HepG2 (cell line): ENCODE measurements around the gene PRMT5. TPM values are rescaled to one million over a fixed set of nuclear protein-coding genes. Genes with fewer than 3 reads are reported as not detected.

ENCODE experiments used
- CENPT ChIP-seq: sonication (generic); formaldehyde crosslinking; IDR thresholded peaks from 2 replicates; pipeline ENCODE4 v1.8.0; 2022; ENCODE audit warnings: low read depth, mild to moderate bottlenecking, moderate library complexity, missing genetic modification reagents
- CHCHD3 ChIP-seq: sonication (generic); formaldehyde crosslinking; IDR thresholded peaks from 2 replicates; pipeline ENCODE4 v1.8.0; 2022; ENCODE audit warnings: mild to moderate bottlenecking, missing genetic modification reagents, moderate library complexity
- HMGA1 ChIP-seq: sonication (generic); formaldehyde crosslinking; conservative IDR thresholded peaks from 2 replicates; pipeline ENCODE4 v1.4.0; 2020; ENCODE audit warnings: missing genetic modification reagents
- HNRNPK ChIP-seq: fragments of 200-400 bp; formaldehyde crosslinking; IDR thresholded peaks from 2 replicates; pipeline ENCODE4 v1.6.1; 2018; ENCODE audit warnings: low read length, low read depth, moderate library complexity, mild to moderate bottlenecking; ENCODE audit not compliant: poor library complexity, severe bottlenecking
- IRF2 ChIP-seq: IDR thresholded peaks from 2 replicates; pipeline ENCODE4 v1.6.1; 2018; ENCODE audit warnings: missing genetic modification reagents, missing compliant biosample characterization
- JUND ChIP-seq: sonication (generic); formaldehyde crosslinking; IDR thresholded peaks from 2 replicates; pipeline ENCODE4 v1.8.0; 2022; ENCODE audit warnings: mild to moderate bottlenecking, missing genetic modification reagents
- MYC ChIP-seq: sonication (generic); formaldehyde crosslinking; IDR thresholded peaks from 2 replicates; pipeline ENCODE4 v1.9.0; 2021; ENCODE audit warnings: missing genetic modification reagents, borderline replicate concordance
- RAD21 ChIP-seq: fragments of 450-650 bp; formaldehyde crosslinking; IDR thresholded peaks from 2 replicates; pipeline ENCODE4 v1.5.0; 2020; ENCODE audit warnings: mild to moderate bottlenecking
- TEAD2 ChIP-seq: sonication (generic); formaldehyde crosslinking; IDR thresholded peaks from 2 replicates; pipeline ENCODE4 v1.9.0; 2021; ENCODE audit warnings: missing genetic modification reagents
- TGIF2 ChIP-seq: IDR thresholded peaks from 2 replicates; pipeline ENCODE4 v1.6.1; 2016; ENCODE audit warnings: control low read depth, missing compliant biosample characterization
- ZNF543 ChIP-seq: sonication (generic); formaldehyde crosslinking; IDR thresholded peaks from 2 replicates; pipeline ENCODE4 v1.4.0; 2020; ENCODE audit warnings: mild to moderate bottlenecking, missing genetic modification reagents
- ZNF546 ChIP-seq: sonication (generic); formaldehyde crosslinking; conservative IDR thresholded peaks from 2 replicates; pipeline ENCODE4 v1.8.1; 2023; ENCODE audit warnings: mild to moderate bottlenecking, missing genetic modification reagents
- ZSCAN20 ChIP-seq: sonication (generic); formaldehyde crosslinking; IDR thresholded peaks from 2 replicates; pipeline ENCODE4 v1.4.0; 2020; ENCODE audit warnings: missing genetic modification reagents, mild to moderate bottlenecking, borderline replicate concordance
- ZSCAN9 ChIP-seq: IDR thresholded peaks from 2 replicates; pipeline ENCODE4 v1.6.1; 2016; ENCODE audit warnings: borderline replicate concordance
- polyA plus RNA-seq, 8 experiments: library from polyadenylated mRNA; depleted of rRNA in 3 of 8; stranded (reverse) in 7 of 8; unstranded in 1 of 8; fragments of >200 nt; fragmentation: Illumina TruSeq in 4 of 8; extraction: Trizol in 4 of 8; gene quantifications; 2 replicates each; pipeline versions ENCODE4 v1.2.1 to v1.2.3, GENCODE V29; 2011 to 2016; ENCODE audit warnings: low read depth in 4 of 8, missing spikeins in 1 of 8, mixed read lengths in 1 of 8; ENCODE audit not compliant: insufficient read depth in 1 of 8
- total RNA-seq, 5 experiments: library from RNA; depleted of rRNA; stranded (reverse); fragments of >200 nt; fragmentation: Illumina TruSeq; extraction: Trizol; gene quantifications; 2 replicates each; pipeline ENCODE4 v1.2.3, GENCODE V29; 2016; ENCODE audit warnings: low read depth in 1 of 5
- TF ChIP-seq, protein P1 (sequence below): sonication (generic); formaldehyde crosslinking; IDR thresholded peaks from 2 replicates; pipeline ENCODE4 v1.5.0; 2020; ENCODE audit warnings: missing genetic modification reagents, mild to moderate bottlenecking, borderline replicate concordance
- TF ChIP-seq, protein P2 (sequence below): sonication (generic); formaldehyde crosslinking; IDR thresholded peaks from 2 replicates; pipeline ENCODE4 v1.5.0; 2020; ENCODE audit warnings: missing genetic modification reagents
- TF ChIP-seq, protein P3 (sequence below): IDR thresholded peaks from 2 replicates; pipeline ENCODE4 v1.6.1; 2016; ENCODE audit warnings: missing compliant biosample characterization, missing genetic modification reagents, borderline replicate concordance
- TF ChIP-seq, protein P4 (sequence below): sonication (generic); formaldehyde crosslinking; IDR thresholded peaks from 2 replicates; pipeline ENCODE4 v1.4.0; 2020; ENCODE audit warnings: low read depth, mild to moderate bottlenecking, missing genetic modification reagents
- TF ChIP-seq, protein P5 (sequence below): sonication (generic); formaldehyde crosslinking; IDR thresholded peaks from 2 replicates; pipeline ENCODE4 v1.5.1; 2020; ENCODE audit warnings: missing genetic modification reagents, mild to moderate bottlenecking, borderline replicate concordance
- TF ChIP-seq, protein P6 (sequence below): sonication (generic); formaldehyde crosslinking; IDR thresholded peaks from 2 replicates; pipeline ENCODE4 v1.4.0; 2020; ENCODE audit warnings: low read depth, mild to moderate bottlenecking, missing genetic modification reagents

The PRMT5 gene
- total and polyA plus RNA-seq, 2 of the 13 experiments (the other 11 are each of a cell fraction or from before 2014, with no cell fraction given): 210 to 354 TPM

DNA sequence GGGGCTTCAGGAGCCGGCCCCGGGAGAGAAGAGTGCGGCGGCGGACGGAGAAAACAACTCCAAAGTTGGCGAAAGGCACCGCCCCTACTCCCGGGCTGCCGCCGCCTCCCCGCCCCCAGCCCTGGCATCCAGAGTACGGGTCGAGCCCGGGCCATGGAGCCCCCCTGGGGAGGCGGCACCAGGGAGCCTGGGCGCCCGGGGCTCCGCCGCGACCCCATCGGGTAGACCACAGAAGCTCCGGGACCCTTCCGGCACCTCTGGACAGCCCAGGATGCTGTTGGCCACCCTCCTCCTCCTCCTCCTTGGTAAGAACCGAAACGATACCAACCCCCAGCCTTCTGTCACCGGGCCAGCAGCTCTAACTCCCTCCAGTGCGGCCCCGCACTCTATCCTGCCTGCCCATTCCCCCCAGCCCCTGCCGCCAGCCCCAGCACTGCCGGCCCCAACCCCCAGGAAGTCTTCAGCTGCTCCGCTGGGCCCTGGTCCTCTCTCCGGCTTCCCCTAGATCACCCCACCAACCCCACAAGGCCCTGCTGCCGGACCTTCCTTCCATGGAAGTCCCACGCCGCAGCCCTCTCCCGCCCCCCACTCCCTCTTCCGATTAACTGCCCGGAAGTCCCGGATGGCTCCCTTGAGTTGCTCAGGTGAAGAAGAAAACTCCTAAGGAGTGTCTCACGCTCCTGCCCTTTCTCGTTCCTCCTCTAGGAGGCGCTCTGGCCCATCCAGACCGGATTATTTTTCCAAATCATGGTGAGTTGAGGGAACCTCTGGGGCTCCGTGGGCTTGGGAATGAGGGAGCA lies 56.9 kb downstream of the PRMT5 start (continued):
- TF ChIP-seq, protein P1, sequence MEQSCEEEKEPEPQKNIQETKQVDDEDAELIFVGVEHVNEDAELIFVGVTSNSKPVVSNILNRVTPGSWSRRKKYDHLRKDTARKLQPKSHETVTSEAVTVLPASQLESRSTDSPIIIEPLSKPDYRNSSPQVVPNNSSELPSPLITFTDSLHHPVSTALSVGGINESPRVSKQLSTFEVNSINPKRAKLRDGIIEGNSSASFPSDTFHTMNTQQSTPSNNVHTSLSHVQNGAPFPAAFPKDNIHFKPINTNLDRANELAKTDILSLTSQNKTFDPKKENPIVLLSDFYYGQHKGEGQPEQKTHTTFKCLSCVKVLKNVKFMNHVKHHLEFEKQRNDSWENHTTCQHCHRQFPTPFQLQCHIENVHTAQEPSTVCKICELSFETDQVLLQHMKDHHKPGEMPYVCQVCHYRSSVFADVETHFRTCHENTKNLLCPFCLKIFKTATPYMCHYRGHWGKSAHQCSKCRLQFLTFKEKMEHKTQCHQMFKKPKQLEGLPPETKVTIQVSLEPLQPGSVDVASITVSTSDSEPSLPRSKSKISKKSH: no peak; the same call in 1 of the 2 replicates
- TF ChIP-seq, protein P2, sequence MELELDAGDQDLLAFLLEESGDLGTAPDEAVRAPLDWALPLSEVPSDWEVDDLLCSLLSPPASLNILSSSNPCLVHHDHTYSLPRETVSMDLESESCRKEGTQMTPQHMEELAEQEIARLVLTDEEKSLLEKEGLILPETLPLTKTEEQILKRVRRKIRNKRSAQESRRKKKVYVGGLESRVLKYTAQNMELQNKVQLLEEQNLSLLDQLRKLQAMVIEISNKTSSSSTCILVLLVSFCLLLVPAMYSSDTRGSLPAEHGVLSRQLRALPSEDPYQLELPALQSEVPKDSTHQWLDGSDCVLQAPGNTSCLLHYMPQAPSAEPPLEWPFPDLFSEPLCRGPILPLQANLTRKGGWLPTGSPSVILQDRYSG (CRISPR knock-in tag): no peak
- TF ChIP-seq IRF2 (CRISPR knock-in tag) (peak; percentile 38; the same call in 1 of the 2 replicates), HMGA1 (CRISPR knock-in tag) (no peak), TEAD2 (0 out of 2 replicates have a peak, but pooled peaks have one; percentile 10), CHCHD3 (CRISPR knock-in tag) (peak; percentile 59; the same call in 1 of the 2 replicates), HNRNPK (no peak), RAD21 (CRISPR knock-in tag) (peak; percentile 68), ZSCAN9 (peak; percentile 42; the same call in 1 of the 2 replicates), ZSCAN20 (peak; percentile 82; the same call in 1 of the 2 replicates), ZNF546 (peak; percentile 5; the same call in 1 of the 2 replicates), JUND (CRISPR knock-in tag) (no peak), MYC (CRISPR knock-in tag) (peak; percentile 23; the same call in 1 of the 2 replicates), CENPT (CRISPR knock-in tag) (no peak), TGIF2 (no peak), ZNF543 (peak; percentile 17; the same call in 1 of the 2 replicates)
- TF ChIP-seq, protein P3, sequence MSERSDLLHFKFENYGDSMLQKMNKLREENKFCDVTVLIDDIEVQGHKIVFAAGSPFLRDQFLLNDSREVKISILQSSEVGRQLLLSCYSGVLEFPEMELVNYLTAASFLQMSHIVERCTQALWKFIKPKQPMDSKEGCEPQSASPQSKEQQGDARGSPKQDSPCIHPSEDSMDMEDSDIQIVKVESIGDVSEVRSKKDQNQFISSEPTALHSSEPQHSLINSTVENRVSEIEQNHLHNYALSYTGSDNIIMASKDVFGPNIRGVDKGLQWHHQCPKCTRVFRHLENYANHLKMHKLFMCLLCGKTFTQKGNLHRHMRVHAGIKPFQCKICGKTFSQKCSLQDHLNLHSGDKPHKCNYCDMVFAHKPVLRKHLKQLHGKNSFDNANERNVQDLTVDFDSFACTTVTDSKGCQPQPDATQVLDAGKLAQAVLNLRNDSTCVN: 0 out of 2 replicates have a peak, but pooled peaks have one; percentile 54
- TF ChIP-seq, protein P4, sequence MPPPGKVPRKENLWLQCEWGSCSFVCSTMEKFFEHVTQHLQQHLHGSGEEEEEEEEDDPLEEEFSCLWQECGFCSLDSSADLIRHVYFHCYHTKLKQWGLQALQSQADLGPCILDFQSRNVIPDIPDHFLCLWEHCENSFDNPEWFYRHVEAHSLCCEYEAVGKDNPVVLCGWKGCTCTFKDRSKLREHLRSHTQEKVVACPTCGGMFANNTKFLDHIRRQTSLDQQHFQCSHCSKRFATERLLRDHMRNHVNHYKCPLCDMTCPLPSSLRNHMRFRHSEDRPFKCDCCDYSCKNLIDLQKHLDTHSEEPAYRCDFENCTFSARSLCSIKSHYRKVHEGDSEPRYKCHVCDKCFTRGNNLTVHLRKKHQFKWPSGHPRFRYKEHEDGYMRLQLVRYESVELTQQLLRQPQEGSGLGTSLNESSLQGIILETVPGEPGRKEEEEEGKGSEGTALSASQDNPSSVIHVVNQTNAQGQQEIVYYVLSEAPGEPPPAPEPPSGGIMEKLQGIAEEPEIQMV: no peak
- TF ChIP-seq, protein P5, sequence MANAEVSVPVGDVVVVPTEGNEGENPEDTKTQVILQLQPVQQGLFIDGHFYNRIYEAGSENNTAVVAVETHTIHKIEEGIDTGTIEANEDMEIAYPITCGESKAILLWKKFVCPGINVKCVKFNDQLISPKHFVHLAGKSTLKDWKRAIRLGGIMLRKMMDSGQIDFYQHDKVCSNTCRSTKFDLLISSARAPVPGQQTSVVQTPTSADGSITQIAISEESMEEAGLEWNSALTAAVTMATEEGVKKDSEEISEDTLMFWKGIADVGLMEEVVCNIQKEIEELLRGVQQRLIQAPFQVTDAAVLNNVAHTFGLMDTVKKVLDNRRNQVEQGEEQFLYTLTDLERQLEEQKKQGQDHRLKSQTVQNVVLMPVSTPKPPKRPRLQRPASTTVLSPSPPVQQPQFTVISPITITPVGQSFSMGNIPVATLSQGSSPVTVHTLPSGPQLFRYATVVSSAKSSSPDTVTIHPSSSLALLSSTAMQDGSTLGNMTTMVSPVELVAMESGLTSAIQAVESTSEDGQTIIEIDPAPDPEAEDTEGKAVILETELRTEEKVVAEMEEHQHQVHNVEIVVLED: peak; percentile 51; the same call in 1 of the 2 replicates
- TF ChIP-seq, protein P6, sequence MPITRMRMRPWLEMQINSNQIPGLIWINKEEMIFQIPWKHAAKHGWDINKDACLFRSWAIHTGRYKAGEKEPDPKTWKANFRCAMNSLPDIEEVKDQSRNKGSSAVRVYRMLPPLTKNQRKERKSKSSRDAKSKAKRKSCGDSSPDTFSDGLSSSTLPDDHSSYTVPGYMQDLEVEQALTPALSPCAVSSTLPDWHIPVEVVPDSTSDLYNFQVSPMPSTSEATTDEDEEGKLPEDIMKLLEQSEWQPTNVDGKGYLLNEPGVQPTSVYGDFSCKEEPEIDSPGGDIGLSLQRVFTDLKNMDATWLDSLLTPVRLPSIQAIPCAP (CRISPR knock-in tag): no peak
